Ishikawa (cell line): Measurements from ENCODE around the gene MYDGF.

Experiments used
- EGR1 ChIP-seq: IDR thresholded peaks from 2 replicates; pipeline ENCODE4 v1.6.1; 2012
- TAF1 ChIP-seq: IDR thresholded peaks from 2 replicates; pipeline ENCODE4 v1.6.1; 2012; ENCODE audit warnings: low read depth, mild to moderate bottlenecking
- TF ChIP-seq, protein P1 (sequence below): IDR thresholded peaks from 2 replicates; pipeline ENCODE4 v1.6.1; 2012; ENCODE audit warnings: low read depth, mild to moderate bottlenecking

DNA sequence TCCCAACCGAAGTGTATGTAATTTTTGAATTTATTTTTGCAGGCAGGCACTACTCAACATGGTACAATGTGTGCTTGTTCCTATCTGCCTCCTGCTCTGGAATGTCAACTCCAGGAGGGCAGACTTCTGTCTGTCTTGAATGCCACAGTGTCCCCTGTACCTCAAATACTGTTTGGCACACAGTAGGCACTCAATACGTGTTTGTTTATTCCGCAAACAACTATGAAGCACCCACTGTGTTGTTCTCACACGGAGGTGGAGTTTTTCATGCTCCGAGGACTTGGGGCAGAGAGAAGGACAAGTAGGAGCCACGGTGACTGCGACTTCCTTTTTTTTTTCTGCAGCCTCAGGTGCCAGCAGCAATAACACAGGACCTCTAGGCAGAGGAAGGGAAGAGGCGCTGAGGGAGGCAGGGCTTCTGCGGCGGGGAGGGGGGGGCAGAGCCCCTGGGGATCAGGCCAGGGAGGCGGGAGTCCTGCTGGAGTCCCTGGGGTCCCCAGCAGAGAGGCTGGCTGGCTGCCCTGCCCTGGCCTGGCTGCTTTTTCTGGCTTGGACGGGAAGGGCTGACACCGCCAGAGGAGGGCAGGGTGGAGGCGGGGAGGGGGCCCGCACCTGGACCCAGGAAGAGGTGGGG lies 60.1 kb downstream of the MYDGF start:
- TF ChIP-seq EGR1 = no peak
- TF ChIP-seq, protein P1, sequence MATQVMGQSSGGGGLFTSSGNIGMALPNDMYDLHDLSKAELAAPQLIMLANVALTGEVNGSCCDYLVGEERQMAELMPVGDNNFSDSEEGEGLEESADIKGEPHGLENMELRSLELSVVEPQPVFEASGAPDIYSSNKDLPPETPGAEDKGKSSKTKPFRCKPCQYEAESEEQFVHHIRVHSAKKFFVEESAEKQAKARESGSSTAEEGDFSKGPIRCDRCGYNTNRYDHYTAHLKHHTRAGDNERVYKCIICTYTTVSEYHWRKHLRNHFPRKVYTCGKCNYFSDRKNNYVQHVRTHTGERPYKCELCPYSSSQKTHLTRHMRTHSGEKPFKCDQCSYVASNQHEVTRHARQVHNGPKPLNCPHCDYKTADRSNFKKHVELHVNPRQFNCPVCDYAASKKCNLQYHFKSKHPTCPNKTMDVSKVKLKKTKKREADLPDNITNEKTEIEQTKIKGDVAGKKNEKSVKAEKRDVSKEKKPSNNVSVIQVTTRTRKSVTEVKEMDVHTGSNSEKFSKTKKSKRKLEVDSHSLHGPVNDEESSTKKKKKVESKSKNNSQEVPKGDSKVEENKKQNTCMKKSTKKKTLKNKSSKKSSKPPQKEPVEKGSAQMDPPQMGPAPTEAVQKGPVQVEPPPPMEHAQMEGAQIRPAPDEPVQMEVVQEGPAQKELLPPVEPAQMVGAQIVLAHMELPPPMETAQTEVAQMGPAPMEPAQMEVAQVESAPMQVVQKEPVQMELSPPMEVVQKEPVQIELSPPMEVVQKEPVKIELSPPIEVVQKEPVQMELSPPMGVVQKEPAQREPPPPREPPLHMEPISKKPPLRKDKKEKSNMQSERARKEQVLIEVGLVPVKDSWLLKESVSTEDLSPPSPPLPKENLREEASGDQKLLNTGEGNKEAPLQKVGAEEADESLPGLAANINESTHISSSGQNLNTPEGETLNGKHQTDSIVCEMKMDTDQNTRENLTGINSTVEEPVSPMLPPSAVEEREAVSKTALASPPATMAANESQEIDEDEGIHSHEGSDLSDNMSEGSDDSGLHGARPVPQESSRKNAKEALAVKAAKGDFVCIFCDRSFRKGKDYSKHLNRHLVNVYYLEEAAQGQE = no peak
- TF ChIP-seq TAF1 = no peak
